ENCODE data around the gene AMPD3. TPM values are rescaled to one million over a fixed set of nuclear protein-coding genes. Genes with fewer than 3 reads are reported as not detected.

Gene AMPD3
- total and polyA plus RNA-seq, 2 of the 13 experiments (the other 11 are each of a cell fraction or from before 2014, with no cell fraction given): 0.33 to 2.3 TPM

- Histone ChIP-seq H3K27me3 (ENCODE audit: control insufficient read depth in 1 of 2, insufficient read depth in 2 of 2, low read length in 2 of 2) (no peaks in the 10 kb centered on the region), H3K79me2 (ENCODE audit: insufficient read depth, low read length) (no peaks in the 10 kb centered on the region), H2AFZ (ENCODE audit: low read length) (no peak overlapping the region), H3K4me1 (ENCODE audit: insufficient read depth, low read length) (no peaks in the 10 kb centered on the region), H3K4me3 (replicated peaks in 1 of 3; ENCODE audit: insufficient read depth in 1 of 3, low read depth in 2 of 3, low read length in 3 of 3) (no peak overlapping the region), H3K36me3 (replicated peaks in 1 of 2; ENCODE audit: control insufficient read depth in 1 of 2, insufficient read depth in 2 of 2, low read length in 2 of 2) (no peaks in the 10 kb centered on the region), H3K4me2 (ENCODE audit: low read depth, low read length) (no peak overlapping the region), H4K20me1 (ENCODE audit: insufficient read depth, low read length) (no peaks in the 10 kb centered on the region), H3K9ac (ENCODE audit: insufficient read depth, low read depth, low read length) (no peak overlapping the region), H3K9me3 (ENCODE audit: low read length) (no peaks in the 10 kb centered on the region), H3K27ac (ENCODE audit: extremely low read length, insufficient read depth, low read length) (no peak overlapping the region)
- ATAC-seq: no peak
- intact Hi-C loops (cut with micrococcal nuclease; ENCODE audit: unreplicated experiment) (loop anchor here (10.0 kb wide), 1 partner anchor 591 kb away; no protein-coding TSS in a partner anchor), in situ Hi-C loops (cut with HindIII; ENCODE audit: extremely low pct_ligation_motif_present, low pct_unique_long_range_greater_than_20kb) (no loop called here)
- no peak for DNase-seq (ENCODE audit: low spot score)
- WGBS (ENCODE audit: low lambda C conversion rate): 21% methylated on average over 2 of the region's 3 CpGs
- POLR2A ChIA-PET: no interaction called here
- CTCF ChIA-PET (ENCODE audit: low intra/inter-chr PET ratio, low total read pairs): no interaction called here
- no peak for FAIRE-seq
- BruUV-seq (replicated peaks): no TSS peak
- no peak for TF ChIP-seq HNF4A (CRISPR knock-in tag; IDR thresholded peaks at IDR 0.05)
- no peak for TF ChIP-seq ZNF740 (CRISPR knock-in tag; IDR thresholded peaks at IDR 0.05)
- no peak for TF ChIP-seq JUND (CRISPR knock-in tag; IDR thresholded peaks at IDR 0.05)
- no peak for TF ChIP-seq SRY (CRISPR knock-in tag; IDR thresholded peaks at IDR 0.05)
- no peak for TF ChIP-seq FOXA1 (IDR thresholded peaks at IDR 0.05)
- no peak for TF ChIP-seq FOXA1 (CRISPR knock-in tag; IDR thresholded peaks at IDR 0.05)
- TF ChIP-seq ZSCAN9 (CRISPR knock-in tag; IDR thresholded peaks at IDR 0.05; ENCODE audit: borderline replicate concordance): no peak
- no peak for TF ChIP-seq TERF1 (CRISPR knock-in tag; IDR thresholded peaks at IDR 0.05)
- TF ChIP-seq ZNF234 (CRISPR knock-in tag; conservative IDR thresholded peaks at IDR 0.05): no peak
- TF ChIP-seq ZFP1 (CRISPR knock-in tag; IDR thresholded peaks at IDR 0.05): no peak
- no peak for TF ChIP-seq XRCC5 (optimal IDR thresholded peaks at IDR 0.05; ENCODE audit: low read length)
Measured at GRCh38 chr11:10483584-10483983, 28.5 kb downstream of the AMPD3 start.

Measured in HepG2 (cell line).